ENCODE data around the gene GAMT. TPM values are rescaled to one million over a fixed set of nuclear protein-coding genes. Genes with fewer than 3 reads are reported as not detected.

GAMT gene
- total RNA-seq, 4 donors from 2014 or later = 33.8 to 72.0 (median 46.0) TPM

DNA sequence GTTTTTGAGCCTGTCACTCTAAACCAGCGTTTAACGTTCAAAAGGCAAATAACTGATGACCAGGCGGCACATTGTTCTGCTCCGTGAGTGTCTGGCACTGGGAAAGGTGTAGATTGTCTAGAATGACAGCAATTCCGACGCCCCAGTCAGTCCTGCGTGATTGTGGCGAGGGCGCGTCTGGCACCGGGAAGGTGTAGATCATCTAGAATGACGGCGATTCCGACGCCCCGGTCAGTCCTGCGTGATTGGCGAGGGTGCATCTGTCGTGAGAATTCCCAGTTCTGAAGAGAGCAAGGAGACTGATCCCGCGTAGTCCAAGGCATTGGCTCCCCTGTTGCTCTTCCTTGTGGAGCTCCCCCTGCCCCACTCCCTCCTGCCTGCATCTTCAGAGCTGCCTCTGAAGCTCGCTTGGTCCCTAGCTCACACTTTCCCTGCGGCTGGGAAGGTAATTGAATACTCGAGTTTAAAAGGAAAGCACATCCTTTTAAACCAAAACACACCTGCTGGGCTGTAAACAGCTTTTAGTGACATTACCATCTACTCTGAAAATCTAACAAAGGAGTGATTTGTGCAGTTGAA, 43.7 kb downstream of the GAMT start:
- intact Hi-C loops (cut with DNase I; ENCODE audit: low total_unique reads) = loop anchor here (10.0 kb wide), 1 partner anchor 73 kb away; the partner anchor contains the start of gene EFNA2
- 89 to 91% methylated on average over 24 of the region's 24 CpGs for WGBS, 2 donors
- no peak for DNase-seq (ENCODE audit: low spot score in 2 of 2)
- TF ChIP-seq POLR2A (IDR thresholded peaks at IDR 0.05) = no peak
- TF ChIP-seq, protein P1, sequence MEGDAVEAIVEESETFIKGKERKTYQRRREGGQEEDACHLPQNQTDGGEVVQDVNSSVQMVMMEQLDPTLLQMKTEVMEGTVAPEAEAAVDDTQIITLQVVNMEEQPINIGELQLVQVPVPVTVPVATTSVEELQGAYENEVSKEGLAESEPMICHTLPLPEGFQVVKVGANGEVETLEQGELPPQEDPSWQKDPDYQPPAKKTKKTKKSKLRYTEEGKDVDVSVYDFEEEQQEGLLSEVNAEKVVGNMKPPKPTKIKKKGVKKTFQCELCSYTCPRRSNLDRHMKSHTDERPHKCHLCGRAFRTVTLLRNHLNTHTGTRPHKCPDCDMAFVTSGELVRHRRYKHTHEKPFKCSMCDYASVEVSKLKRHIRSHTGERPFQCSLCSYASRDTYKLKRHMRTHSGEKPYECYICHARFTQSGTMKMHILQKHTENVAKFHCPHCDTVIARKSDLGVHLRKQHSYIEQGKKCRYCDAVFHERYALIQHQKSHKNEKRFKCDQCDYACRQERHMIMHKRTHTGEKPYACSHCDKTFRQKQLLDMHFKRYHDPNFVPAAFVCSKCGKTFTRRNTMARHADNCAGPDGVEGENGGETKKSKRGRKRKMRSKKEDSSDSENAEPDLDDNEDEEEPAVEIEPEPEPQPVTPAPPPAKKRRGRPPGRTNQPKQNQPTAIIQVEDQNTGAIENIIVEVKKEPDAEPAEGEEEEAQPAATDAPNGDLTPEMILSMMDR (IDR thresholded peaks at IDR 0.05) = no peak
- no peak overlapping the region for H3K4me3 ChIP-seq (ENCODE audit: low read depth, poor library complexity, severe bottlenecking)

DNA sequence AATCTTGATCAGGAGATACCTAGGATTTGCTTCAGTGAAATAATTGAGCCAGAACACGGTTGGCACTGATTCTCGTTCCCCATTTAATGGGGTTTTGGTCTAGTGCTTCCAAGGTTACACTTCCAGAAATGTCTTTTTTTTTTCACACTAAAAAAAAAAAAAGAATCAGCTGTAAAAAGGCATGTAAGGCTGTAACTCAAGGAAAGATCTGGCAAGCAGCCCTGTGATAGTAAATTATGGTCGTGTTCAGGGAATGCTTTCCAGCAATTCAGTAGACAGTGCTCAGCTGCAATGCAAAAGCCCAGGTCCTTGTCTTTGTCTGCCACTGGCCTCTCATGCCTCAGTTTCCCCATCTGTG, 44.9 kb downstream of the GAMT start:
- DNase-seq (ENCODE audit: low spot score in 2 of 2) = no peak
- WGBS, 2 donors = 23 to 32% methylated on average over 3 of the region's 3 CpGs

DNA sequence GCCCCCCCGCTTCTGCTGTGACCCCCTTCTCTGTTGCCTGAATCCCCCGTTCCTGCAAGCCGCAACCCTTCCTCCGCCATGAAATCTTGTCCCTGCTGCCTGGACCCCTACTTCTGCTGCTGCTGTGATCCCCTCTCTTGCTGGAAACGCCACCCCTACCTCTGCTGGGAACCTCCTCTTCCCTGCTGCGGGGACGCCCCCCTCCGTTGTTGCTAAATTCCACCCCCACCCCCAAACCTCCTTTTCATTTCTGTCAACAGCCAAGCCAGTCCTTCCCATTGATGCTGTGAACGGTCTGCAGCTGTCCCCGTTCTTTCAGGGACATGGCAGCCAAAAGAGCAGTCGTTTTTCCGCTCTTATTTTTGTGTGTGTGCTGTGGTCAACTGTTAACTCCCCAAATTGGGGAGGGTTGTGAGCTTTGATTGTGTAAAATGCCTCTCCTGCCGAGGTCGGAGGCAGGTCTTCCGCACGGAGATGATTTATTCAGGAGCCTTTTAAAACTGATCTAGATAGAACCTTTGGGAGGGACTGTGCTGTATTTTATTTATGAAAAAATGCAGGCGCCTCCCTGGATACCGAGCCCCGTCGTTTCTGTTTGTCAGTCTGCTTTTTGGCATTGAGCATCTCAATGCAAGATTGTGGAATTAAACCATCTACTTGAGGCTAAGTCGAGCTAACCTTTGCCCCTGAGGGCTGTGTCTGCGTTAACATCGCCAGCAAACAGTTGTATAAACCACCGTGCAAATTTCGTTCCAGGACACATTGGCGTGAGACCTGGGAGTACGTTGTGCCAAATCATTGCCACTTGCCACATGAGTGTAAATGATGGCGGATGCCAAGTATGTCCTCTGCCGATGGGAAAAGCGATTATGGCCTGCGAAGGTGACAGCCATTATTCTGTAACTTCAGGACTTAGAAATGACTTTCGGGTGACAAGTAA, 45.5 kb downstream of the GAMT start:
- no peak for TF ChIP-seq POLR2A (IDR thresholded peaks at IDR 0.05)
- TF ChIP-seq, protein P1 (IDR thresholded peaks at IDR 0.05) = no peak
- intact Hi-C loops (cut with DNase I; ENCODE audit: low total_unique reads) = loop anchor here (10.0 kb wide), 1 partner anchor 71 kb away; the partner anchor contains the start of gene EFNA2
- H3K4me3 ChIP-seq (ENCODE audit: low read depth, poor library complexity, severe bottlenecking) = peak overlapping the region; percentile 66
- DNase-seq (ENCODE audit: low spot score in 2 of 2) = no peak
- 13% methylated on average over 32 of the region's 32 CpGs for WGBS, 2 donors

More for the DNA sequence above, 44.9 kb downstream of the GAMT start:
- H3K4me3 ChIP-seq (ENCODE audit: low read depth, poor library complexity, severe bottlenecking) = no peak overlapping the region
- no peak for TF ChIP-seq POLR2A (IDR thresholded peaks at IDR 0.05)
- TF ChIP-seq, protein P1 (IDR thresholded peaks at IDR 0.05) = no peak
- intact Hi-C loops (cut with DNase I; ENCODE audit: low total_unique reads) = loop anchor here (10.0 kb wide), 1 partner anchor 72 kb away; the partner anchor contains the start of gene EFNA2

DNA sequence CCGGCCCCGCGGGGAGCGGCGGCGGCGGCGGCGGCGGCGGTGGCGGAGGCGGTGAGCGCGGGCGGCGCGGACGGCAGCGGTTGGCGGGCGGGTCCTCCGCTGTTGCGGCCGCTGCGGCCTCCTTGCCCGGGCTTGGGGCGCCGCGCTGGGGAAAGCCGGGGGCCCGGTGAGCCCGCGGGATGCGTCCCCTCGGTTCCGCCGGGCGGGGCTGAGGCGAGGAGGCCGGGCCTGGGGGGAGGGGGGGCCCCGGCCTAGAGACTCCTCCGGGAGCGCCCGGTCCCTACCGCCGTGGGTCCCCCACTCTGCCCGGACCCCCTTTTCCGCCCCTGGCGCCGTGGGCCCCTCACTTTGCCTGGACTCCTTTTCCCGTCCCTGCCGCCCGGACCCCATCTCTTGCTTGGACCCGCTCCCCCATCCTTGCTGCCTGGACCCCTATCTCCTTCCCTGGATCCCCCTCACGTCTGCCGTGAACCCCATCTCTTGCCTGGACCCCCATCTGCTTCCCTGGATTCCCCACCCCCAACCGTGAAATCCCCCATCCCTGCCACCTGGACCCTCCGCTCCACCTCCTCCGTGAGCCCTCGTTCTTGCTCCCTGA, 46.3 kb downstream of the GAMT start:
- no peak for DNase-seq (ENCODE audit: low spot score in 2 of 2)
- intact Hi-C loops (cut with DNase I; ENCODE audit: low total_unique reads) = loop anchor here (10.0 kb wide), 1 partner anchor 70 kb away; the partner anchor contains the start of gene EFNA2
- TF ChIP-seq, protein P1 (IDR thresholded peaks at IDR 0.05) = no peak
- TF ChIP-seq POLR2A (IDR thresholded peaks at IDR 0.05) = no peak
- 0% methylated on average over 19 to 32 of the region's 61 CpGs for whole genome bisulfite sequencing, 2 donors
- H3K4me3 ChIP-seq (ENCODE audit: low read depth, poor library complexity, severe bottlenecking) = peak overlapping the region; percentile 66

DNA sequence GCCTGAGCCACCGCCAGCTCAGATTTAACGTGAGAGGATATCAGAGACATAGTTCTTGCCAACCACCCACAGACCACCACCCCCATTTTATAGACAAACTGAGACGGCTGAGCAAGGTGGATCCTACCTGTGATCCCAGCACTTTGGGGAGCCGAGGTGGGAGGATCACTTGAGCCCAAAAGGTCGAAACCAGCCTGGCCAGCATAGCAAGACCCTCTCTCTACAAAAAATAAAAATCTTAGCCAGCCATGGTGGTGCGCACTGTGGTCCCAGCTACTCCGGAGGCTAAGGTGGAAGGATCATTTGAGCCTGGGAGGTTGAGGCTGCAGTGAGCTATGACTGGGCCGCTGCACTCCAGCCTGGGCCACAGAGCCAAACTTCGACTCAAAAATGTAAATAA, 48.2 kb downstream of the GAMT start:
- TF ChIP-seq POLR2A (IDR thresholded peaks at IDR 0.05) = no peak
- TF ChIP-seq, protein P1 (IDR thresholded peaks at IDR 0.05) = no peak
- no peak overlapping the region for H3K4me3 ChIP-seq (ENCODE audit: low read depth, poor library complexity, severe bottlenecking)
- WGBS, 2 donors = 95 to 96% methylated on average over 9 of the region's 9 CpGs
- intact Hi-C loops (cut with DNase I; ENCODE audit: low total_unique reads) = loop anchor here (10.0 kb wide), 1 partner anchor 68 kb away; the partner anchor contains the start of gene EFNA2
- DNase-seq (ENCODE audit: low spot score in 2 of 2) = no peak
